ENCODE results near the gene TCF19. TPM values are rescaled to one million over a fixed set of nuclear protein-coding genes. Genes with fewer than 3 reads are reported as not detected.

TCF19 gene
- polyA plus RNA-seq, 1 donor from 2014 or later: 3.6 TPM

- Histone ChIP-seq H3F3A (ENCODE audit: insufficient read depth, low read length, poor library complexity, severe bottlenecking) (no peaks in the 10 kb centered on the region), H3K9me2 (ENCODE audit: insufficient read depth, low read length) (no peaks in the 10 kb centered on the region), H4K20me1 (ENCODE audit: insufficient read depth) (no peaks in the 10 kb centered on the region), H3K4me2 (ENCODE audit: low read length) (no peak overlapping the region), H3K79me2 (replicated peaks; ENCODE audit: insufficient read depth, low read length) (no peaks in the 10 kb centered on the region), H3K9ac (ENCODE audit: low read length) (no peak overlapping the region), H3K36me3 (ENCODE audit: insufficient read depth, low read length) (no peaks in the 10 kb centered on the region), H3K4me3 (ENCODE audit: low read length) (no peak overlapping the region), H3K27ac (ENCODE audit: low read length) (no peak overlapping the region), H3K27me3 (ENCODE audit: insufficient read depth, low read depth, low read length) (no peaks in the 10 kb centered on the region), H2AFZ (ENCODE audit: low read depth, low read length) (no peak overlapping the region), H3K9me3 (ENCODE audit: low read length) (no peaks in the 10 kb centered on the region)
- TF ChIP-seq SMC3 (conservative IDR thresholded peaks at IDR 0.05; ENCODE audit: poor library complexity) (no peak), REST (IDR thresholded peaks at IDR 0.05; ENCODE audit: borderline replicate concordance) (no peak), POLR2AphosphoS5 (IDR thresholded peaks at IDR 0.05) (no peak), TAF1 (IDR thresholded peaks at IDR 0.05; ENCODE audit: low read depth) (no peak), MXI1 (conservative IDR thresholded peaks at IDR 0.05; ENCODE audit: poor library complexity, severe bottlenecking) (no peak), RAD21 (conservative IDR thresholded peaks at IDR 0.05) (no peak), EP300 (conservative IDR thresholded peaks at IDR 0.05; ENCODE audit: poor library complexity, severe bottlenecking) (no peak), EZH2 (IDR thresholded peaks at IDR 0.05; ENCODE audit: borderline replicate concordance, insufficient read depth, low read length, poor library complexity, severe bottlenecking) (no peak)
- TF ChIP-seq, protein P1, sequence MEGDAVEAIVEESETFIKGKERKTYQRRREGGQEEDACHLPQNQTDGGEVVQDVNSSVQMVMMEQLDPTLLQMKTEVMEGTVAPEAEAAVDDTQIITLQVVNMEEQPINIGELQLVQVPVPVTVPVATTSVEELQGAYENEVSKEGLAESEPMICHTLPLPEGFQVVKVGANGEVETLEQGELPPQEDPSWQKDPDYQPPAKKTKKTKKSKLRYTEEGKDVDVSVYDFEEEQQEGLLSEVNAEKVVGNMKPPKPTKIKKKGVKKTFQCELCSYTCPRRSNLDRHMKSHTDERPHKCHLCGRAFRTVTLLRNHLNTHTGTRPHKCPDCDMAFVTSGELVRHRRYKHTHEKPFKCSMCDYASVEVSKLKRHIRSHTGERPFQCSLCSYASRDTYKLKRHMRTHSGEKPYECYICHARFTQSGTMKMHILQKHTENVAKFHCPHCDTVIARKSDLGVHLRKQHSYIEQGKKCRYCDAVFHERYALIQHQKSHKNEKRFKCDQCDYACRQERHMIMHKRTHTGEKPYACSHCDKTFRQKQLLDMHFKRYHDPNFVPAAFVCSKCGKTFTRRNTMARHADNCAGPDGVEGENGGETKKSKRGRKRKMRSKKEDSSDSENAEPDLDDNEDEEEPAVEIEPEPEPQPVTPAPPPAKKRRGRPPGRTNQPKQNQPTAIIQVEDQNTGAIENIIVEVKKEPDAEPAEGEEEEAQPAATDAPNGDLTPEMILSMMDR (IDR thresholded peaks at IDR 0.05; ENCODE audit: poor library complexity, severe bottlenecking): no peak
These were observed 44.4 kb upstream of the TCF19 start for GRCh38 chr6:31113861-31114540.

- H3K27ac ChIP-seq (ENCODE audit: low read length): no peak within 1 kb of the TSS
These were observed 43.9 kb upstream of the TCF19 start, which contains the start of gene PSORS1C1 for GRCh38 chr6:31114541-31114878. Gene PSORS1C1 (plus strand): TSS chr6:31114800. CDS start chr6:31129633, 14,833 bp downstream.

More at GRCh38 chr6:31114541-31114878, 43.9 kb upstream of the TCF19 start, which contains the start of gene PSORS1C1:
- H3K9me2 ChIP-seq (ENCODE audit: insufficient read depth, low read length): no peaks in the 10 kb centered on the region
- no peaks in the 10 kb centered on the region for H3K27me3 ChIP-seq (ENCODE audit: insufficient read depth, low read depth, low read length)
- H4K20me1 ChIP-seq (ENCODE audit: insufficient read depth): no peaks in the 10 kb centered on the region
- H3K4me3 ChIP-seq (ENCODE audit: low read length): no peak within 1 kb of the TSS
- H3K36me3 ChIP-seq (ENCODE audit: insufficient read depth, low read length): no peaks in the 10 kb centered on the region
- no peak for TF ChIP-seq RAD21 (conservative IDR thresholded peaks at IDR 0.05)
- no peak for TF ChIP-seq EP300 (conservative IDR thresholded peaks at IDR 0.05; ENCODE audit: poor library complexity, severe bottlenecking)
- no peak for TF ChIP-seq TAF1 (IDR thresholded peaks at IDR 0.05; ENCODE audit: low read depth)
- TF ChIP-seq MXI1 (conservative IDR thresholded peaks at IDR 0.05; ENCODE audit: poor library complexity, severe bottlenecking): no peak
- TF ChIP-seq, protein P1 (IDR thresholded peaks at IDR 0.05; ENCODE audit: poor library complexity, severe bottlenecking): no peak
- no peak for TF ChIP-seq EZH2 (IDR thresholded peaks at IDR 0.05; ENCODE audit: borderline replicate concordance, insufficient read depth, low read length, poor library complexity, severe bottlenecking)
- no peak for TF ChIP-seq POLR2AphosphoS5 (IDR thresholded peaks at IDR 0.05)
- no peak for TF ChIP-seq REST (IDR thresholded peaks at IDR 0.05; ENCODE audit: borderline replicate concordance)
- H3K79me2 ChIP-seq (replicated peaks; ENCODE audit: insufficient read depth, low read length): no peaks in the 10 kb centered on the region
- no peaks in the 10 kb centered on the region for H3K9me3 ChIP-seq (ENCODE audit: low read length)
- H3K9ac ChIP-seq (ENCODE audit: low read length): no peak within 1 kb of the TSS
- H2AFZ ChIP-seq (ENCODE audit: low read depth, low read length): no peak within 1 kb of the TSS
- H3F3A ChIP-seq (ENCODE audit: insufficient read depth, low read length, poor library complexity, severe bottlenecking): no peaks in the 10 kb centered on the region
- no peak within 1 kb of the TSS for H3K4me2 ChIP-seq (ENCODE audit: low read length)
